Fibroblast of mammary gland (primary cell): Measurements from ENCODE around the gene FLVCR2.

Experiments used
- DNase-seq: peaks from one replicate; pipeline ENCODE4 v3.0.0-alpha.2; 2010; ENCODE audit warnings: low read depth
- H3K4me3 ChIP-seq: 2 replicates; pipeline ENCODE4 v1.5.1; 2011; ENCODE audit warnings: low read depth, mild to moderate bottlenecking, low read length, moderate library complexity; ENCODE audit not compliant: control insufficient read depth
- CTCF ChIP-seq: conservative IDR thresholded peaks from 2 replicates; pipeline ENCODE4 v1.5.1; 2011; ENCODE audit warnings: low read depth, low read length, inconsistent platforms; ENCODE audit not compliant: control insufficient read depth, insufficient read depth

Gene FLVCR2

GRCh38 chr14:75619548-75619947 lies 41.1 kb downstream of the FLVCR2 start:
- DNase-seq, result no peak
- H3K4me3 ChIP-seq, result no peak overlapping the region
- no peak for TF ChIP-seq CTCF

GRCh38 chr14:75625034-75625433 lies 46.6 kb downstream of the FLVCR2 start:
- H3K4me3 ChIP-seq, result no peak overlapping the region
- DNase-seq, result no peak
- TF ChIP-seq CTCF, result no peak

- TF ChIP-seq CTCF, result no peak
- no peak for DNase-seq
- no peak overlapping the region for H3K4me3 ChIP-seq
Measured at GRCh38 chr14:75626396-75626795, 48.0 kb downstream of the FLVCR2 start.

GRCh38 chr14:75626863-75627262 lies 48.4 kb downstream of the FLVCR2 start:
- TF ChIP-seq CTCF, result no peak
- DNase-seq, result peak; percentile 53
- H3K4me3 ChIP-seq, result no peak overlapping the region

- no peak for DNase-seq
- TF ChIP-seq CTCF, result no peak
- no peak overlapping the region for H3K4me3 ChIP-seq
Measured at GRCh38 chr14:75627406-75627805, 49.0 kb downstream of the FLVCR2 start.

GRCh38 chr14:75628816-75629215 lies 50.4 kb downstream of the FLVCR2 start:
- no peak for TF ChIP-seq CTCF
- DNase-seq, result no peak
- H3K4me3 ChIP-seq, result no peak overlapping the region
